GM12872 (cell line): ENCODE results near the gene POLR2B.

Experiments
- CTCF ChIP-seq: IDR thresholded peaks from 3 replicates; pipeline ENCODE4 v1.5.1; 2011; ENCODE audit warnings: low read depth, mild to moderate bottlenecking, low read length, moderate library complexity; ENCODE audit not compliant: insufficient read depth

POLR2B gene

GRCh38 chr4:57055886-57056285 is 77.2 kb downstream of the POLR2B start:
- TF ChIP-seq CTCF, result no peak

DNA sequence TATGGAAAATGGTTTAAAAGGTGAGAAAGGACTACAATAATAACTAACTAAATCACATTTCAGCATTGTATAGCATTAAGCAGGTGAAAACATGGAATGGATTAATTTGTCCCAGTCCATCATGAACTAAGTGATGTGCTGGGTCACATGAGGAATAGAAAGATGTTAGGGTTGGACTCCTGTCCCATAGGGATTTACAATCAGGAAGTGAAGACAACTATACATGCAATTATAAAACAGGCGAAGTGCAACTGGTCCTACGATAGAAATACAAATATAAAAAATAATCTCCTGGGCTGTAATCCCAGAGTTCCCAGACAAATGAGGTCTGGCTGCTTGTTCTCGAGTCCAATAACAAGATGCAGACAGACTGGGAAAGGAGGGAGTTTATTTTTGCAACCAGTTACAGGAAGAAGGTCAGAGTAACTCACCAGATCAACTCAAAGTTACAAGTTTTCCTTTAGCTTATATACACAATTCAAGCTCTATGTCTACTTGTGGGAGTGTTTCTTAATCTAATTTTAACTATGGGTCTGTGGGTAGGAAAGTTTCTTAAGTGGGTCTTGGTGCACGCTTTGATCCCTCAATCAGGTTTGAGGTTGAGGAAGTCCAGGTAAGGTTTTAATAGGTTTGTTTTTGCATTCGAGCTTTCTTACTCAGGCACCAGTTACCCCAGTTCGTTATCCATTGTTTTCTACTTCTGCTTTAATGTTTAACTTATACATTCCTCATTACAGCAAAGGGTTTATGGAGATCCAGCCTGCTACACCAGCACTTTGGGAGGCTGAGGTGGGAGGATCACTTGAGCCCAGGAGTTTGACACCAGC is 81.4 kb downstream of the POLR2B start:
- TF ChIP-seq CTCF, result no peak

DNA sequence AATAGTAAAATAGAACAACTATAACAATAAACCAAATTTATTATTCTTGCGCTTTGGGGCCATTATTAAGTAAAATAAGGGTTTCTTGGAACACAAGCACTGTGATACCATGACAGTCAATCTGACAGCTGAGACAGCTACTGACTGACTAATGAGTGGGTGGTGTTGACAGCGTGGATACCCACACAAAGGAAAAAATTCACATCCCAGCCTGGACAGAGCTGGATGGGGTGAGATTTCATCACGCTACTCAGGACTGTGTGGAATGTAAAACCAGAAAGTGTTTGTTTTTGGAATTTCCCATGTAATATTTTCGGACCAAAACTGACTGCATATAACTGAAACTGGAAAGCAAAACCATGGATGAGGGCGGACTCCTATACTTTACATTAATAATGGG is 82.7 kb downstream of the POLR2B start:
- TF ChIP-seq CTCF, result no peak

DNA sequence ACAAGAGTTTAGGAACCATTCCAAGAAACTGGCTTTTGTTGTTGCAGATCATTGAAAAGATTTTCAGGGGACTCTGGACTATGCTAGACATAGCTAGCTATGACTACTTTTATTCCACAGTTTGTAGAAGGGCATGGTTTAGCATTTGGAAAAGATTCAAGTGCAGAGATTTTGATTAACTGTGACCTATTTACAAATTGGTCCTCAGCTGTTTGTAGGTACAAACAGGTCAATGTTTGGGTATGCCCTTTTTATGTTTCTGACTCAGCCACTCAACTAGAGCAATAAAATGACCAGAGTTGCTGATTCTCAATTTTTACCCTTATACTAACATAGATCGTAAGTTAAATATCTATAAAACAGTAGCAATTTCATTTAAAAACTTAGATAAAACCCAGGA is 84.8 kb downstream of the POLR2B start:
- TF ChIP-seq CTCF, result no peak

DNA sequence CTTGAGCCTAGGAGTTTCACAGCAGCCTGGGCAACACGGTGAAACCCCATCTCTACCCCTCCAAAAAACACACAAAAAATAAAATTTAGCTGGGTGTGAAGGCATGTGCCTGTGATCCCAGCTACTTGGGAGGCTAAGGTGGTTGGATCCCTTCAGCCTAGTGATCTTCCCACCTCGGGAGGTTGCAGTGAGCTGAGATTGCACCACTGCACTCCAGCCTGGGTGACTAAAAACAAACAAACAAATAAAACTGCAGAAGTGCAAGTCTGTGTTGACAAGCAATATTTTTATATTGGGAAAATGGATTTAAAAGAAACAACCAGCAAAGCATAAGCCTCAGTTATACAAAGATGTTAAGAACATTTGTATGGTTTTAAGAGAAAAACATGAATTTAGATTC is 85.4 kb downstream of the POLR2B start:
- no peak for TF ChIP-seq CTCF

GRCh38 chr4:57064811-57065711 is 86.4 kb downstream of the POLR2B start:
- TF ChIP-seq CTCF, result no peak

- TF ChIP-seq CTCF, result no peak
Measured at GRCh38 chr4:57065730-57066482, 87.2 kb downstream of the POLR2B start.
